Adrenal gland (tissue), 12 donors: Measurements from ENCODE around the gene DCLK2. TPM values are rescaled to one million over a fixed set of nuclear protein-coding genes. Genes with fewer than 3 reads are reported as not detected.

ENCODE experiments used
- DNase-seq, 7 donors: peaks; one replicate each; pipeline ENCODE4 v3.0.0-alpha.2; 2019 to 2020
- H3K27ac ChIP-seq, 5 donors: fragments of 200-600 bp; sonication (generic) in 4 of 5; 1 replicate in 3 of 5; 2 replicates in 2 of 5; pipeline versions ENCODE4 v1.5.1 to v1.8.0; 2016 to 2020; ENCODE audit warnings: mild to moderate bottlenecking in 1 of 5
- H3K27me3 ChIP-seq: fragments of 200-600 bp; 2 replicates; pipeline ENCODE4 v1.8.0; 2021
- H3K36me3 ChIP-seq, 2 donors: fragments of 200-600 bp; replicated peaks in 1 of 2; 1 replicate in 1 of 2; 2 replicates in 1 of 2; pipeline versions ENCODE4 v1.5.1 to v1.8.0; 2018 to 2022
- H3K4me1 ChIP-seq, 2 donors: fragments of 200-600 bp; replicated peaks in 1 of 2; 1 replicate in 1 of 2; 2 replicates in 1 of 2; pipeline versions ENCODE4 v1.5.1 to v1.8.0; 2018 to 2021
- H3K4me3 ChIP-seq, 4 donors: fragments of 200-600 bp; sonication (generic) in 3 of 4; one replicate each; pipeline ENCODE4 v1.5.1; 2016 to 2018
- H3K9me3 ChIP-seq, 3 donors: fragments of 200-600 bp; sonication (generic) in 1 of 3; replicated peaks in 1 of 3; 1 replicate in 2 of 3; 2 replicates in 1 of 3; pipeline versions ENCODE4 v1.5.1 to v1.8.0; 2016 to 2021
- POLR2A ChIP-seq, 2 donors: fragments of 450-650 bp; IDR thresholded peaks; one replicate each; pipeline ENCODE4 v1.6.1; 2017; ENCODE audit warnings: antibody characterized with exemption in 2 of 2, mild to moderate bottlenecking in 2 of 2, moderate library complexity in 1 of 2
- whole genome bisulfite sequencing, 4 donors: extraction: QIAGEN DNeasy Blood & Tissue Kit in 2 of 4; methylation state at CpG; one replicate each; pipeline versions ENCODE4 v1.1.5 to v1.1.7; 2013 to 2017; 5-methylcytosine and 5-hydroxymethylcytosine counted together
- intact Hi-C, 2 donors: fragments of 100-400 bp; cut with DNase I; formaldehyde crosslinking; loops; one replicate each; pipeline versions ENCODE4 v1.14.1 to v1.15.0; 2022 to 2023
- polyA plus RNA-seq, 3 donors: library from polyadenylated mRNA; stranded (reverse); fragments of 200-250 nt in 2 of 3; fragments of 350-450 nt in 1 of 3; fragmentation: Illumina TruSeq in 1 of 3; extraction: RNeasy Lipid Tissue Mini Kit (QIAGEN cat#74804) in 1 of 3; gene quantifications; one replicate each; pipeline ENCODE4 v1.2.3, GENCODE V29; 2013 to 2014
- total RNA-seq, 9 donors: library from RNA; depleted of rRNA in 4 of 9; stranded (reverse); fragments of >200 nt in 4 of 9; fragments of 120-200 nt in 1 of 9; fragmentation: NEBNext Ultra II Directional in 1 of 9; extraction: Animal tissue kit (Norgen Biotek cat#: 25700) in 1 of 9; gene quantifications; one replicate each; pipeline versions ENCODE4 v1.1.0 to v1.2.4, GENCODE V29; 2013 to 2023
- TF ChIP-seq, protein P1 (sequence below), 6 experiments: fragments of 450-650 bp in 4 of 6; fragments of 200-600 bp in 2 of 6; sonication (generic) in 1 of 6; IDR thresholded peaks; 1 replicate in 5 of 6; 2 replicates in 1 of 6; pipeline versions ENCODE4 v1.5.1 to v1.8.0; 2016 to 2021; ENCODE audit warnings: antibody characterized with exemption in 6 of 6, mild to moderate bottlenecking in 2 of 6, moderate library complexity in 1 of 6
- donor health status: healthy with polysubstance abuse.
- donor health status: Bipolar disorder and iron deficiency.
- donor health status: DM: yes; HTN: yes; CAD: no.
- donor health status: DM: no; HTN: no; CAD: no.
- donor health status: DM: no; HTN: no; CAD: no.
- donor health status: DM: yes; HTN: yes; CAD: no.

The DCLK2 gene
- total and polyA plus RNA-seq, 12 donors = 2.9 to 11.4 (median 6.3) TPM

DNA sequence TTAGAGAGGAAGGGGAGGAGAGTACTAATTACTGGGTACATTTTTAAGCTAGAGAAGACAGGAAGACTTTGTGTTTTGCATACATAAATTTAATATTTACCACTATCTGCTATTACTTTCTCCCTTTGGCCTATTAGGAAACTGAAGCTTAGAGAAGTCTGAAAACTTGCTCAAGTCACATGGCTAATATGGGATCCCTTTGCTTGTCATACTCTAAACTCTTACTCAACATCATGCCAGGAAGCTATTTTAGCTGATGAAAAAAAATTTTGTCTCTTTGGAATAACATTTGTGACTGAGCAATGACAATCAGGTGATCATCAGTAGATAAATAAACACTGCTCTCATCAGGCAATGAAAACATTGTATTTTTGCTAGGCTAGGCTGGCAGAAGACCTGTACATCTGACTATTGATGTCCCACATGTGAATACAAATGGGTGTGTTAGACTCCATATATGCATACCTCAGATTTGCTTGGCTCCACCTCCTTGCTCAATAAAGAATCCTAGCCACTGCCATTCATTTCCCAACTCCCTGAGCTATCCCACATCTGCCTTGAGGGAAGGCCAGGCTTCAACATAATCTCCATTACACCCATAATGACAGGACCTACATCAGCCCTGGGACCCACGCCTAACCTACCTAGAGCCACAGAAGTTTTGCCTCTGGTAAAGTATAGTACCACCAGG, 17.0 kb upstream of the DCLK2 start:
- Histone ChIP-seq H3K36me3 (no peaks in the 10 kb centered on the region), H3K27me3 (no peaks in the 10 kb centered on the region), H3K4me3 (no peak overlapping the region), H3K4me1 (peaks cover 0 to 13% of the 10 kb centered on the region in 2 donors), H3K9me3 (no peaks in the 10 kb centered on the region), H3K27ac (no peak overlapping the region)
- intact Hi-C loops = loop anchor here in 1 of 2 donors (10.0 kb wide), 1 partner anchor 46 kb away; no protein-coding TSS in a partner anchor
- 22 to 88% (median 58%) methylated on average over 1 of the region's 1 CpG for WGBS, 4 donors
- TF ChIP-seq, protein P1, sequence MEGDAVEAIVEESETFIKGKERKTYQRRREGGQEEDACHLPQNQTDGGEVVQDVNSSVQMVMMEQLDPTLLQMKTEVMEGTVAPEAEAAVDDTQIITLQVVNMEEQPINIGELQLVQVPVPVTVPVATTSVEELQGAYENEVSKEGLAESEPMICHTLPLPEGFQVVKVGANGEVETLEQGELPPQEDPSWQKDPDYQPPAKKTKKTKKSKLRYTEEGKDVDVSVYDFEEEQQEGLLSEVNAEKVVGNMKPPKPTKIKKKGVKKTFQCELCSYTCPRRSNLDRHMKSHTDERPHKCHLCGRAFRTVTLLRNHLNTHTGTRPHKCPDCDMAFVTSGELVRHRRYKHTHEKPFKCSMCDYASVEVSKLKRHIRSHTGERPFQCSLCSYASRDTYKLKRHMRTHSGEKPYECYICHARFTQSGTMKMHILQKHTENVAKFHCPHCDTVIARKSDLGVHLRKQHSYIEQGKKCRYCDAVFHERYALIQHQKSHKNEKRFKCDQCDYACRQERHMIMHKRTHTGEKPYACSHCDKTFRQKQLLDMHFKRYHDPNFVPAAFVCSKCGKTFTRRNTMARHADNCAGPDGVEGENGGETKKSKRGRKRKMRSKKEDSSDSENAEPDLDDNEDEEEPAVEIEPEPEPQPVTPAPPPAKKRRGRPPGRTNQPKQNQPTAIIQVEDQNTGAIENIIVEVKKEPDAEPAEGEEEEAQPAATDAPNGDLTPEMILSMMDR (IDR thresholded peaks at IDR 0.05) = no peak
- TF ChIP-seq POLR2A (IDR thresholded peaks at IDR 0.05) = no peak
- DNase-seq = no peak

DNA sequence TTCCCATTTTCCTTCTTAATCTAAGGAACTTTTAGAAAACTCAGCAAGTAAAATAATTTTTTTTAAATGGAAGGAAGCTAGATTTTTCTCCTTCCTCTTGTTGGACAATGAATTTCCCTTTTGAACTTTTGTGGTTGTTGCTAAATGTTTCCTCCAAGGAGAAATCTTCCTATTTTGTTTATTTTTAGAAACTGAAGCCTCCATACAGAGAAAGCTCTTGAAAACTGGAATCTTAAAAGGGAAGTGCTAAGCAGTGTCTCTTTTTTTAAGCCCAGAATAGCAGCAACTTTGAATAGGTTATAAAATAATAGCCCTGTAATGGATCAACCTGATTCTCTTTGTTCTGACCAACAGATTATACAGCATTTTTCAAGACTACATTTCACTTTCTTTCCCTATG, 15.1 kb upstream of the DCLK2 start:
- no peak for TF ChIP-seq POLR2A (IDR thresholded peaks at IDR 0.05)
- Histone ChIP-seq H3K4me3 (no peak overlapping the region), H3K9me3 (no peaks in the 10 kb centered on the region), H3K36me3 (no peaks in the 10 kb centered on the region), H3K27ac (peak overlapping the region in 1 of 5 donors; percentile 13), H3K4me1 (peaks cover 0 to 13% of the 10 kb centered on the region in 2 donors), H3K27me3 (no peaks in the 10 kb centered on the region)
- intact Hi-C loops = loop anchor here in 1 of 2 donors (10.0 kb wide), 1 partner anchor 48 kb away; no protein-coding TSS in a partner anchor
- DNase-seq = no peak

DNA sequence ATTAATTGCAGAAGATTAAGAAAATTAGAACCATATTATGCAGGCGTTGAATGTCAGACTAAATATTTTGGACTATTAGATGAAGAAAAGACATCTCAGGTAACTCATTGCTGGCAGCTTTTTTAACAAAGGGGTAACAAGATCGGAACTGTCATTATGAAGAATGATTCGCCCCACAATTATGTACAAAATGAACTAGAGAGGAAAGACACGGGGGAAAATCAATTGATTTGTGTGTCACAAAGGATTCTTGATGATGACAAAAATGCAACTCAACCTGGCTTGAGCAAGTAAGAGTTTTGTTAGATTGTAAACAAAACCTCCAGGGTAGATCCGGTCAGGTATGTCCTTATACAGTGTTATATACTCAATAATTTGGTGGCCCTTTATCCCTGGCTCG, 12.5 kb upstream of the DCLK2 start:
- no peaks in the 10 kb centered on the region for H3K36me3 ChIP-seq
- no peaks in the 10 kb centered on the region for H3K9me3 ChIP-seq
- DNase-seq = no peak
- TF ChIP-seq, protein P1 (IDR thresholded peaks at IDR 0.05) = no peak
- no peak for TF ChIP-seq POLR2A (IDR thresholded peaks at IDR 0.05)
- H3K4me1 ChIP-seq = peaks cover 0 to 13% of the 10 kb centered on the region in 2 donors
- no peaks in the 10 kb centered on the region for H3K27me3 ChIP-seq
- no peak overlapping the region for H3K27ac ChIP-seq
- intact Hi-C loops = loop anchor here in 1 of 2 donors (10.0 kb wide), 1 partner anchor 51 kb away; no protein-coding TSS in a partner anchor
- 78 to 90% (median 83%) methylated on average over 6 of the region's 6 CpGs for WGBS, 4 donors
- H3K4me3 ChIP-seq = no peak overlapping the region

DNA sequence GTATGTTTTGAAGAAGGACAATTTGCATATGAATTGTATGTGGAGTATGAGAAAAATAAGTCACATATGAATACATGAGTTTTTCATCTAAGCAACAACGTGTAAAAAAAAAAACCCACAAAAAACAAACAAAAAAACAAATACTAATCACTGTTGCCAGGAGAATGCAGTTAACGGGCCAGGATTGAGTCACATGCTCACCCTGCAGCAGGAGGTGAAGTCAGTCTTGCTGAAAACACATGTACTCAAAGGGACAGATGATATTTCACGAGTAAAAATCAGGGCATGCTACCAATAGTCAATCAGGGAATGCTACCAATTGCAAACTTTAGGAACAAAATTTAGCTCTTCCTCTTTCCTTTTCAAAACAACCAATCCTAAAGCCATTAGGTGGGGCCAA, 10.4 kb upstream of the DCLK2 start:
- Histone ChIP-seq H3K9me3 (no peaks in the 10 kb centered on the region), H3K27ac (no peak overlapping the region), H3K4me3 (no peak overlapping the region), H3K27me3 (no peaks in the 10 kb centered on the region), H3K36me3 (no peaks in the 10 kb centered on the region), H3K4me1 (peaks cover 0 to 9% of the 10 kb centered on the region in 2 donors)
- TF ChIP-seq, protein P1 (IDR thresholded peaks at IDR 0.05) = no peak
- TF ChIP-seq POLR2A (IDR thresholded peaks at IDR 0.05) = no peak
- 45 to 74% (median 59%) methylated on average over 3 of the region's 3 CpGs for WGBS, 4 donors
- intact Hi-C loops = loop anchor here in 1 of 2 donors (10.0 kb wide), 1 partner anchor 53 kb away; no protein-coding TSS in a partner anchor
- DNase-seq = no peak
